ENCODE results near the gene MTF2.
A peak's percentile ranks its signal among the peaks of the same experiment; 100 is the strongest.

The MTF2 gene

DNA sequence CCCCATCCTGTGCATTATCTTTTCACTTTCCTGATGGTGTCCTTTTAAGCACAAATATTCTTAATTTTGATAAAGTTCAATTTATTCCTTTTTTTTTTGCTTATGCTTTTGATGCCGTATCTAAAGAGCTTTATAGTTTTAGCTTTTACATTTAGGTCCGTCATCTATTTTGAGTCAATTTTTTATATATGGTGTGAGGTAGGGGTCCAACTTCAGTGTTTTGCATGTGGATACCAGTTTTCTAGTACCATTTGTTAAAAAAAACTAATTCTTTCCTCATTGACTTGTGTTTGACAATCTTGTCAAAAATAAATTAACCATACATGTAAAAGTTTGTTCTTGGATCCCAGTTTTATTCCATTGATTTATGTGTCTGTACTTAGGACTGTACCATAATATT, 4.9 kb downstream of the MTF2 start:
- no peak for DNase-seq (ENCODE audit: low spot score)

DNA sequence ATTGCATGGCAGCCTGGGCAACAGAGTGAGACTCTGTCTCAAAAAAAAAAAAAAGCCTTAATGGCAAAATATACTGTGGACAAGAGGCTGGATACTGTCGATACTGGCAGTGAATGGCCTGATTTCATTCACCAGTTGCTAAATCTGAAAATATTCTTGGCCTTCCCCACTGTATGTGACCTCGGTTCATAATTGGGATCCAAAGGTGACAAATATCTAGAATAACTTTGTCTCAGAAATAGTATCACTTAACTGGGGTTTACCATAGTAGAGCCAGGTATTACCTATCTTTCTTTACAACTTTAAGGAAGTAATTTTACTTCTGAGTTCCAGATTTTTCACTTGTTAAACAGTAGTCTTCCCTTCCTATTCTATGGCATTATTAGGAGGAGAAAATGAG, 8.4 kb downstream of the MTF2 start:
- DNase-seq (ENCODE audit: low spot score), result no peak

DNA sequence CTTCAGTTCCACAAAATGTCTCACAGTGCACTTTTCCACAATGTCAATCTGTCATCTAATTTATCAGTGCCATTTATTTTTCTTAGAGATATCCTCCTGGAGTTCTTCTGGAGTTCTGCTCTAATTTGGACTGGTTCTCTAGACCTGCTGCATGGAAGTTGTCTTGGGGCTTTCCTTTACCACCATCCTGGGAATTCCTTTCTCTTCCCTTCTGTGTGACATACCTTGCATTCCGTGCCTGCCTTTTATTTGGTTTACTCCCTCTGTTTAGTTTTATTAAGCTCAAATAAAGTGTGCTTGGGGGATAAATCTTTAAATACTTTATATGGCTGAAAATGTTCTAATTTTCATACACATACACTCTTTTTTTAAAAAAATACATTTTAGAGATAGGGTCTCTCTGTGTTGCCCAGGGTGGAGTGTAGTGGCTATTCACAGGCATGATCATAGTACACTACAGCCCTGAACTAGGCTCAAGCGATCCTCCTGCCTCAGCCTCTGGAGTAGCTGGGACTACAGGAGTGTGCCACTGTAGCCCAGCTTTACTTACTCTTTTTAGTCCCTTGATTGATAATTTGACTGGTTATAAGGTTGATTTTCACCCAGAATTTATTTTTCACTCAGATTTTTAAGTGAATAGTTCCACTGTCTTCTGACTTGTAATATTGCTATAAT, 14.4 kb downstream of the MTF2 start:
- no peak for DNase-seq (ENCODE audit: low spot score)

DNA sequence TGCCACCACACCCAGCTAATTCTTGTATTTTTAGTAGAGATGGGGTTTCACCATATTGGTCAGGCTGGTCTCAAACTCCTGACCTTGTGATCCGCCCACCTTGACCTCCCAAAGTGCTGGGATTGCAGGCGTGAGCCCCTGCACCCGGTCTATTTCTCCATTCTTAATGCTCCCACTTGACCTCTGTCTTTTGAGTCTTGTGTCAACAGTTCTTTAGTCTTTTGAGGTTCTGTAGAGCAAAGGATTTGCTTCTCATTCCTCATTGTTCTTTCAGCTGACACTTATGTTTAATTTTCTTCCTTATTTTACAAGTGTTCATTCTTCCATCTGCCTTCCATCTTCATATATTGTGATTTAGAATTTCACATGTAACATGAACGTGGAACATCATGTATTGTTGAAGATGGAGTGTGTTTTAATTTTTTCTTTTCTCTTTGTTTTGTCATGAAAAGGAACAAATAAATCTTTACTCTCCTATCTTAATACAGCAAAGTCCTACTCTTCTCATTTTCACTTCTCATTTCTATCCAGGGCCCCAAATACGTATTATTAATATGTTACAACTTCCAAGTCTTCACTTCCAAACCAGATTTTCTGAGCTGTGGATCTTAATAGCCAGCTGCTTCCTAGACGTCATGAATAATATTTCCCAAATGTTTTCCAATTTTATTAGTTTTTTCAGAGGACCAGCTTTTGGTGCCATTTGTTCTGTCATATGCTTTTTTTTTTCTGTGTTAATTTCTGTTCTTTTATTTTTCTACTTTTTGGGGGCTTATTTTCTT, 16.9 kb downstream of the MTF2 start:
- DNase-seq (ENCODE audit: low spot score), result no peak

DNA sequence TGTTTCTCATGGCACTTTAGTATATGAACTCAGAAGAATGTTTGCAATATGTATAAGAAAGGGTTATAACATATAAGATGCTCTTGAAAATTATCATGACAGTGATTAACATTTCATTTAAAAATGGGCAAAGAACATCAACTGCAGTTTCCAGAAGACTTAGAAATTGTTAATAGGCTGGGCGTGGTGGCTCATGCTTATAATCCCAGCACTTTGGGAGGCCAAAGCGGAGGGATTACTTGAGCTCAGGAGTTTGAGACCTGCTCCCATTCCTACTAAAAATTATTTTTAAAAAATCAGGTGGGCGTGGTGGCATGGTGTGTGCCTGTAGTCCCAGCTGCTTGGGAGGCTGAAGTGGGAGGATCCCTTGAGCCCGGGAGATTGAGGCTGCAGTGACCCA, 23.1 kb downstream of the MTF2 start:
- DNase-seq (ENCODE audit: low spot score), result no peak

DNA sequence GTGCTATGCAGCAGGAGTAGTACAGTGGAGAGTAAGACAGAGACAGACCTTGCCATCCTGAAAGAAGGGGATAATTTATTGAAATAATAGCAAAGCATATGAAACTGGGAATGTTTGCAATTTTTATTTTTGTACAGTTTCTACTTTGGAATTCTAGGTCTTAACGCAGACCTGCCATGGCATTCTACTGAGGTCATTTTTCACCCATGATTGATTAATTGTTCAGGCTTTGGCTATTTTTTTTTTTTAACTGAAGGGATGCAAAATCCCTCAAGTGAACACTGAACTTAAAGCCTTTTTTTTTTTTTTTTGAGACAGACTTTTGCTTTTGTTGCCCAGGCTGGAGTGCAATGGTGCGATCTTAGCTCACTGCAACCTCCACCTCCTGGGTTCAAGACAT, 27.1 kb downstream of the MTF2 start:
- no peak for DNase-seq (ENCODE audit: low spot score)

DNA sequence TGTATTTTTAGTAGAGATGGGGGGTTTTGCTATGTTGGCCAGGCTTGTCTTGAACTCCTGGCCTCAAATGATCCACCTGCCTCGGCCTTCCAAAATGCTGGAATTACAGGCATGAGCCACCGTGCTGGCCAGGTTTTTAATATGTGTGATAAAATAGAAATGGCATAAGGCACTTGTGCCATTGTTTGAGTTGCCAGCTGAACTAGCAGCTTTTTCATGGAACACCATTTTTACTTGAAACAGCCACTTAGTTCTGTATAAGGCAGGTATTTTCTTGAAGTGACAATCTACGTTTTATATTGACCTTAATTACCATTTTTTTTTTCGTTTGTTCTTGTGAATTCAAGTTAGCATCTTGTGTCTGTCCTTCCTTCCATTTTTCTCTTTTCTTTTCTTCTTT, 28.3 kb downstream of the MTF2 start:
- no peak for DNase-seq (ENCODE audit: low spot score)

DNA sequence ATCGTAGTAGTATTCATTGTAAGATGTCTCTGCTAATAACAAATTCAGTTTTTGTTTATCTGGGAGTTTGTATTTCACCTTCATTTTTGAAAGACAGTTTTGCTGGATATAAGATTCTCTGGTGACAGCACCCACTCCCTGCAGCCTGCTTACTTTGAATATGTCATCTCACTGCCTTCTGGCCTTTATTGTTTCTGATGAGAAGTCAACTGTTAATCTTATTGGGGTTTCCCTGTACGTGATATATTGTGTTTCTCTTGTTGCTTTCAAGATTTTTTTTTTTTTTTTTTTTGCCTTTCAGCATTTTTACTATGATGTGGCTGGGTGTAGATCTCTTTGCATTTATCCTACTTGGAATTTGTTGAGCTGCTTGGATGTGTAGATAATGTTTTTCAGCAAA, 29.3 kb downstream of the MTF2 start:
- DNase-seq (ENCODE audit: low spot score), result no peak

DNA sequence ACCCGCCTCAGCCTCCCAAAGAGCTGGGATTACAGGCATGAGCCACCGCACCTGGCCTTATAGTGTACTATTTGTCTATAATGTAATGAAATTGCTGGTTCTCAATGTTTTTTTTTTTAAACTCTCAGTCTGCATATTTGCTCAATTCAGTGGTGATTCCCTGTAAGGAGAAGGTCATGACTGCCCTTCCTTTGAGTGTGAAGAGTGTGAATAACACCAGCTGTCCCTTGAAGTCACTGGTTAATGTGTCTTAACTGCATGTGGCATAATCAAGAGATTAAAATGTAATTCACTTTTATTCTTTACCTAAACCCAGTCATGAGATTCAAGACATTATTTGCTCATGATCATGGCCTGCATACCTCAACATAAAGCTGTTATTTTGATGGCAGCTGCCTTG, 30.5 kb downstream of the MTF2 start:
- DNase-seq (ENCODE audit: low spot score), result no peak

DNA sequence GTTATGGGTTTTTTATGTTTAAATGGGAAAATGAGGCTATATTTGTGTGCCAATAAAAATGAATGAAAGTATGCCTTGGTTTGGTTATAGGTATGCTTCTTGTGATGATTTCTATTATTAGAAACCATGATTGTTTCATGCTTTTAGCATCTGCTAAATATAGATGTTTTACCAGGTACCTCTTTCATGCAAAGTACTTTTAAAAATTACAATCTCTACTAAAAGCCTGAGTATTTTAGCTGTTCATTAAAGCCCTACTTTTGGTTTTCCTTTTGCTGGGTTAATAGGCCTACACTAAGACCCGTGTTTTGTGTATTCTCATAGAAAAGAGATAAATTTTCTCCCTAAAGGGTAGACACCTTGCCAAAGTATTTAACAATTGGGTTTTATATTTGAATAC, 32.0 kb downstream of the MTF2 start:
- DNase-seq (ENCODE audit: low spot score), result no peak

DNA sequence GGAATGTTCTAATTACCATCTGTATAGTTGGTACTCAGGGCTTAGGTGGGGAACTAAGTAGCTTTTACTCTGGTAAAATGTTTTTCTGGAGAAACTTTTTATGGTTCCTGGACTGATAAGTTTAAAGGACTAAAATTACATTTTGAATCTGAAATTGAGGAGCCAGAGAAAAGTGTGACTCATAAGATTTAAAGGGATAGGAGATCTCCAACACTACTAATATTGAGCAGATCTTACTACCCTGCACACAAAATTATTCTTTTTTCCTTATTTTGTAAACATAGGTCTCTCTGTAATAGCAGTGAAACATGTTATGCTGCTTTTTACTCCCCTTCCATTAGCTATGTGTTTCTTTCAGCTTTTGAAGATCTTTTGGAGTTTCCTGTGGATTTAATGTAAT, 32.5 kb downstream of the MTF2 start:
- DNase-seq (ENCODE audit: low spot score), result no peak

DNA sequence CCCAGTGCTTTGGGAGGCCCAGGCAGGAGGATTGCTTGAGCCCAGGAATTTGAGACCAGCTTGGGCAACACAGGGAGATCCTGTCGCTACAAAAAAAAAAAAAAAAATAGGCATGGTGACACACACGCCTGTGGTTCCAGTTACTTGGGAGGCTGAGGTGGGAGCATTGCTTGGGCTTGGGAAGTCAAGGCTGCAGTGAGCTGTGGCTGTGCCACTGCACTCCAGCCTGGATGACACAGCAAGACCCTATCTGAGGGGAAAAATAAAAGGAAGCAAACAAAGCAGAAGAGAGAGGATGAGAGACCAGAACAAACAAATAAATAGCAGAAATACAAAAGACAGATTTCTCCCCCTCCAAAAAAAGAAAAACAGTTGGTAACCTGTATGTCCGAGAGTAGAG, 34.0 kb downstream of the MTF2 start:
- DNase-seq (ENCODE audit: low spot score), result no peak

DNA sequence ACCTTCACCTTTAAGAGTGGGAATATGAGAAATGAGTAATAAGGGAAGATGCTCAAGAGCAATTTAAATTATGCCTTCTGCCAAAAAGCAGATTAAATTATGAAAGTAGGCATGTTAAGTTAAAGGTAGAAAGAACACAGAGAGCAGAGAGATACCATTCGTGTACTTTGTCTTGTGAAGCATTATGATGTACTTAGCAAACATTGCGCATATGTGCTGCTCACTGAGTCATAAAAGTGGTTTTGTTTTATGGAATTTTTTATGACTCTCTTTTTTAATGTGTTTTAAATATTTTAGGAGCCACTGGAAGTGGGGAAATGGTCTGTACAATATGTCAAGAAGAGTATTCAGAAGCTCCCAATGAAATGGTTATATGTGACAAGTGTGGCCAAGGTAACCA, 35.3 kb downstream of the MTF2 start:
- DNase-seq (ENCODE audit: low spot score), result no peak

DNA sequence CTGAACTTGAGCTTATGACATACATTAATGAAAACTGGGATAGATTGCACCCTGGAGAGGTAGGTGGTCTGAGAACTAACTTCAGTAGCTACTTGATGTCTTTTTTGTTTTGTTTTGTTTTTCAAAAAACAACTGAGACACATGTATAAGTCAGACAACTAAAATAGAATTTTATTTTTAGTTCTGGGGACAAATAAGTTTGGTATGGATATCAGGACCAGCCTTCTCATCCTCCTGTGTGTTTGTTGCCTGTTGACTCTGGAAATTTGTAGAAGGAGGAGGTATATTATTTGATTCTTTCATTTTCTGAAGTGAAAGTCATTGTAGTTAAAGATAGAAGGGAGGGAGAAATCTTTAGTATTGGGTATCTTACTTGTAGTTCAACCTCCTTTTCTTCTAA, 41.5 kb downstream of the MTF2 start:
- no peak for DNase-seq (ENCODE audit: low spot score)

DNA sequence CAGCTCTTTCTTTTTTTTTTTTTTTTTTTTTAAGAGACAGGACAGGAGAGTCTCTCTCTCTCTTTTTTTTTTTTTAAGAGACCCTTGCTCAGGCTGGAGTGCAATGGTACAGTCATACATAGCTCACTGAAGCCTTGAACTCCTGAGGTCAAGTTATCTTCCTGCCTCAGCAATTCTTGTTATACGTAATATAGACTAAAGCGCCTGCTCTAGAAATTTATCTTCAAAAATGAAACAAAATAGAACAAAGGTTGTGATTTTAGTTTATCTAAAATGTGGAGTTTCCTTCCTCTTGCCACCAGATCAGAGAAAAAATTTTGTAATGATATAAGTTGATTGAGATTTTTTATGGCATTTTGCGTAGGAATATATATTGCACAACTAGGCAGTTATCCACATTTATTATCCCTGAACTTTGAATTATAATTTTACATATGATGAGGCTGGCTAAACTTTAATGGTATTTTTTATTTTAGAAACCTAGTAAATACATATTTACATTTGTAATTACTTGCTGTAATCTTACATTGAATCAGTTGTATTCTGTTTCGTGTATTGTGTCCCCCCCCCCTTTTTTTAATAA, 44.2 kb downstream of the MTF2 start:
- DNase-seq (ENCODE audit: low spot score), result no peak

DNA sequence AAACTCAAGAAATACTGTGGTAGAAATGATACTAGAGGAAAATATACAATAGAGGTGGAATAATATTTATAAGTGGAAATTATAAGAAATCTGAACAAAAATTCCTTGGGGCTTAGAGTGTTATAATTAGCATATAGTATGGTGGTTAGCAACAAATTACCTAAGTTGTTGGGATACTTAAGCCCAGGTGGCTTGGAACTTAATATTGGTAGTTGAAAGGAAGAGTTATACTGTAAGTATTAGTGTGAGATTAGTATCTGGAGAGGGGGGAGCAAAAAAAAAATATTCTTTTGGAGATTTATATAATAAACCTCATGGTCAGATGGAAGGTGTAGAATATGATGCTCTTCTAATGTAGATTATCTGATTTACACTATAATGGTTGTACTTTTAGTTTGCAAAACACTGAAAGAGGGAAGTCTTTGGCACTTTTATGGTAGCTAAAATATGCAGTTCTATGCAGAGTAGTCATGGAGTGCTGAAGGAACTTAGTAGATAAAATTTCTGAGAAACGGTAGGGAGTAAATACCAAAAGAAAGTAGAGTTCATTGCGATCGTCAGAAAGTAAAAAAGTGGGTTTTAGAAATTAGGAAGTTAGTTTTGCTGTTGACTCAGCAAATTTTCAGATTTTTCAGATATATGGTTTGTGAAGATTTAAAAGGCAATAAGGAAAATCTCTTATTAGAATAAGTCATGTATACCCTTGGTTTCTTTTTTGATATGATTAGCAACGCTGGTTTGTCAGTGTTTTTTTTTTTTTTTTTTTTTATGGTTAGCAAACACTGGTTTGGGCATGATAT, 45.7 kb downstream of the MTF2 start:
- DNase-seq (ENCODE audit: low spot score), result no peak

DNA sequence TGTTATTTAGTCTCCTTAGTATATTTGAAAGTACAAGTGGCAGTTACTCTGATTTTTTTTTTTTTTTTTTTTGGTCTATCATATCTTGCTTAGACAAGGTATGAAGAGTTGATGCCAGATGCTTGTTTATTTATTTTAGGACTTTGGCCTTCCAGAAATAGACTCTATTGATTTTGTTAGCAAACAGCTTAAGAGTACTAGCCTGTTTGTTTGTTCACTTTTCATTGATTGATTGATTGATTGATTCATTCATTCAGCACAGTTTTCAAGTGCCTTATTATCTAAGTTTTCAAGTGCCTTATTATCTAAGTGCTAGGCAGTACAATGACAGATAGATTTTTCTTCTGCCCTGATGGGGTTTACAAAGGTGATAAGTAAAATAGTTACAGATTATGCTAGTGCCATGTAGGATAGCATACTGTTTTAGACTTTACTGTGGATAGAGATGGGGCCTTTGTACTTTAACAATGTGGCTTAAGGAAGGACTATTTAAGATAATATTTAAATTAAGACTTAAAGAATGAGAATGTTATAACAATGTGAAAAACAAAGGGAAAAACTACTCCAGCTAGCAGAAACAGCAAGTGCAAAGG, 50.5 kb downstream of the MTF2 start:
- DNase-seq (ENCODE audit: low spot score), result peak; percentile 31

DNA sequence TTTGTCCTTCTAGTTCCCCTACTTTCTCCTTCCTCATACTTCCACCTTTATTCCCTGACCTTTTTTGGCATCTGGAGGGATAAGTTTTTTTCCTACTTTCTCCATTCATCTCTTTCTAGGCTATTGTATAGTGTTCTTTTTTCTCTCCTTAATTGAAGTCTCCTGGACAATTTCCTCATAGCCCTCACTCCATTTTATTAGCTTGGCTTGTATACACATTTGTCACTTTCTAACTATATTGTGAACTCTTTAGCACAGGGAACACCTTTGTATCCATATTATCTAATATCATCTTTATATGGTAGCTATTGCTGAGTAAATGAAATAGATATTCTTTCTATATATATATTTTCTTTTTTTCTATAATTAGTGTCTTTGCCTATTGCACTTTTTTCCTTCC, 53.6 kb downstream of the MTF2 start:
- DNase-seq (ENCODE audit: low spot score), result no peak

DNA sequence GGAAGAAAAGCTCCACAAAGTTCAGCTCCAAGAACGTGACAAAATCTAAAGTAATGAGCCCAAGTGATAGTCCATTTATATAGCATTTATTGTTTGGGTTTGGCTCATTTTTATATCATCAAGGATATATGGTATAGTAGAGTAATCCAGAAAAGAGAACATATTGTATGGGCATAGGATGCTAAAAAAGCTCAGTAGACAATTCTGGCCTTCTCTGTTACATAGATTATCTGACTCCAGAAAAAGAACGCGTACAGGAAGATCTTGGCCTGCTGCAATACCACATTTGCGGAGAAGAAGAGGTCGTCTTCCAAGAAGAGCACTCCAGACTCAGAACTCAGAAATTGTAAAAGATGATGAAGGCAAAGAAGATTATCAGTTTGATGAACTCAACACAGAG, 57.4 kb downstream of the MTF2 start:
- no peak for DNase-seq (ENCODE audit: low spot score)

DNA sequence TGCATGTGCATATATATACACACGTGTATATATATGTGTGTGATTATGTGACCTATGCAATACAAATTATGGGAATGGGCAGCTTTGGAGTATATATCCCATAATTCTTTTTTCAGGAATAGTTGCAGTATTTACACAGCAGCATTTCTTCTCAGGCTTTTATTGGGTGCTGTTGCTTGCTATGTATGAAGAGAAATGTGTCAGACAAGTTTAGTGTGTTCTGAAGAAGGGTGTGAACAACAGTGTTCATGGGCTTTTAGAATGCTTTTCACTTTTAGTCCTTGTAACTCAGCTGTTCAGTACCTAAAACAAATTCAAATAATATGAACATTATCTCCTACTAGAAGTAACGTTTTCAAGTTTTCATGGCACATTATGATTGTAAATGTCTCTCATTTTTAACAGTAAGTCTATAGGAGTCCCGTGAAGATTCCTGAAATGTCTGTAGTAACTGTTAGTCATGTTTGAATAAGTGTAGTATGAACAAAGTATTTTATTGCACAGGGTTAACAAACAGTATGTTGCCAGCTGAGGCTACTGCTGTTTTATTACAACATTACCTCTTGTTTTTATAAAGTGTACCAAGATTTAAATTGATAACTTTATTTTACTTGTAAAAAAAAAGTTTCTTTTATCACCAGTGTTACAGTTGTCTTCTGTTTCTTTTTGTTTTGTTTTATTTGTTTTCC, 58.7 kb downstream of the MTF2 start:
- DNase-seq (ENCODE audit: low spot score), result no peak

DNA sequence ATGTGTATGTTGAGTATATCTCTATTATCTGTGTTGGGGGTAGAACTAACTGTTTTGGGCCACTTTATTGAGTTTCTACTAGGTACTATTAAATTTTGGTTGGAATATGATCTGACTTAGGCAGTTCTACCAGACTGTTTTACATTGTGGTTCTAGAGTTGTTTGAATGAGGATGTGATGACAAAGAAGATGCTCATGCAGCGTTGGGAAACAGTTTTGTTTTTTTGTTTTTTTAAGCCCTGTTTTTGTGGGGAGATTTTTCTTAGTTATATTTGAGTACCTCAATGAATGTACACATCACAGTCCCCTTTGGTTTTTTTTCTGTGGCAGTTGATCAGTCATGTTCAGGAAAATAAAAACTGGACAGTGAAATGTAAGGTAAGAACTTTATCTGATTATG, 61.0 kb downstream of the MTF2 start:
- DNase-seq (ENCODE audit: low spot score), result no peak

DNA sequence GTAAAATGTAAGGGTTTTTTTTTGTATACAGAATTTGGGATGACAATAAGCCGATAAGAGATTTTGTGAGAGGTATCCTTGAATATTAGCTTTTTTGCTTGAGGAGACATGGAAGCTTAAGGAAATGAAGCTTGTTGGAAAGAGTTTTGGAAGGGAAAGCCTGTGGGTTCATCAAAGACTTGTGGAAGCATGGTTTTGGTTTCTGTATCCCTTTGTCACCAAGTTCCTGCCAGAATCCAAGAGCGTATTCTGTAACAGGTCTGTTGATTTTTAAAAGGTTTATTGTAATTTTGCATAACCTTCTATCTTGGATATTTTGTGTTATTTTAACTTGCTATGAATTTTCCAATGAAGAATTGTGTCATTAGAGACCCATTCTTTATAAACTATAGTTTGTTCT, 63.1 kb downstream of the MTF2 start:
- no peak for DNase-seq (ENCODE audit: low spot score)

All from HuH-7.5 (cell line).